ENCODE results near the gene CFTR.

Gene CFTR

DNA sequence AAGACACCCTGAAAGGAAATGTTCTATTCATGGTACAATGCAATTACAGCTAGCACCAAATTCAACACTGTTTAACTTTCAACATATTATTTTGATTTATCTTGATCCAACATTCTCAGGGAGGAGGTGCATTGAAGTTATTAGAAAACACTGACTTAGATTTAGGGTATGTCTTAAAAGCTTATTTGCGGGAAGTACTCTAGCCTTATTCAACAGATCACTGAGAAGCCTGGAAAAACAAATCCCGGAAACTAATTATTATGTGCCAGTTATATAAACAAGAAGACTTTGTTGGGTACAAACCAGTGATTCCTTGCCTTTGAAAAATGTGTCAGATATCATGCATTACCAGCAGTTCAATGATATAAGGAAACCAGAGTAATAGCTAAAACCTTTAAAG is 160.1 kb downstream of the CFTR start:
- no peaks in the 10 kb centered on the region for H3K27me3 ChIP-seq (ENCODE audit: insufficient read depth, low read length, poor library complexity, severe bottlenecking)
- H3K4me2 ChIP-seq (ENCODE audit: low read depth, low read length, poor library complexity, severe bottlenecking): no peak overlapping the region
- H3K4me1 ChIP-seq (ENCODE audit: insufficient read depth, low read length, poor library complexity, severe bottlenecking): no peaks in the 10 kb centered on the region
- no peak overlapping the region for H3K9ac ChIP-seq (ENCODE audit: low read depth, low read length, poor library complexity, severe bottlenecking)
- no peak overlapping the region for H3K4me3 ChIP-seq (ENCODE audit: low read length, poor library complexity, severe bottlenecking)
- TF ChIP-seq, protein P1, sequence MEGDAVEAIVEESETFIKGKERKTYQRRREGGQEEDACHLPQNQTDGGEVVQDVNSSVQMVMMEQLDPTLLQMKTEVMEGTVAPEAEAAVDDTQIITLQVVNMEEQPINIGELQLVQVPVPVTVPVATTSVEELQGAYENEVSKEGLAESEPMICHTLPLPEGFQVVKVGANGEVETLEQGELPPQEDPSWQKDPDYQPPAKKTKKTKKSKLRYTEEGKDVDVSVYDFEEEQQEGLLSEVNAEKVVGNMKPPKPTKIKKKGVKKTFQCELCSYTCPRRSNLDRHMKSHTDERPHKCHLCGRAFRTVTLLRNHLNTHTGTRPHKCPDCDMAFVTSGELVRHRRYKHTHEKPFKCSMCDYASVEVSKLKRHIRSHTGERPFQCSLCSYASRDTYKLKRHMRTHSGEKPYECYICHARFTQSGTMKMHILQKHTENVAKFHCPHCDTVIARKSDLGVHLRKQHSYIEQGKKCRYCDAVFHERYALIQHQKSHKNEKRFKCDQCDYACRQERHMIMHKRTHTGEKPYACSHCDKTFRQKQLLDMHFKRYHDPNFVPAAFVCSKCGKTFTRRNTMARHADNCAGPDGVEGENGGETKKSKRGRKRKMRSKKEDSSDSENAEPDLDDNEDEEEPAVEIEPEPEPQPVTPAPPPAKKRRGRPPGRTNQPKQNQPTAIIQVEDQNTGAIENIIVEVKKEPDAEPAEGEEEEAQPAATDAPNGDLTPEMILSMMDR (conservative IDR thresholded peaks at IDR 0.05; ENCODE audit: low read length): no peak
- no peak for TF ChIP-seq EZH2phosphoT487 (IDR thresholded peaks at IDR 0.05; ENCODE audit: borderline replicate concordance)
- H2AFZ ChIP-seq (ENCODE audit: low read length): no peak overlapping the region
- no peaks in the 10 kb centered on the region for H3K9me2 ChIP-seq (replicated peaks; ENCODE audit: low read depth, low read length)
- no peaks in the 10 kb centered on the region for H3K79me2 ChIP-seq (ENCODE audit: insufficient read depth, low read length)
- no peaks in the 10 kb centered on the region for H3K9me3 ChIP-seq (ENCODE audit: insufficient read depth, low read depth, low read length)
- no peaks in the 10 kb centered on the region for H4K20me1 ChIP-seq (ENCODE audit: insufficient read depth, low read length, poor library complexity, severe bottlenecking)
- no peaks in the 10 kb centered on the region for H3F3A ChIP-seq (ENCODE audit: low read depth)
- no peaks in the 10 kb centered on the region for H3K36me3 ChIP-seq (ENCODE audit: insufficient read depth, low read length)

DNA sequence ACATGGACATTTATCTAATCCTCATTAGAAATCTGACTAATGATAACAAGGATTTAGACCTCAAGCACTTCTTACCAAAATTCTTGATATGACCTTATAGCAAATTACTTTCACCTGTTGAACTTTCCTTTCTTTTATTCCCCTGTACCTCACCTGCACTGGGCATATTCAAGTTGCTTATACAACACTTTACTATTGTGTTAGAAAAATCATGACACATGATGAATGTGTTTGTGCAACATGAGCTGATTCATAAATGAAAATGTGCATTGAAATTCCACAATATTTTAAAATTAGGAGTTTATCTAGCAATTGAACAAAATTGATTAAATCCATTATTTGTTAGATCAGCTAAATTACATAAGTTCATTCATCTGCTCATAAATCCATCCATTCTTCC is 160.6 kb downstream of the CFTR start:
- TF ChIP-seq, protein P1 (conservative IDR thresholded peaks at IDR 0.05; ENCODE audit: low read length): no peak
- TF ChIP-seq EZH2phosphoT487 (IDR thresholded peaks at IDR 0.05; ENCODE audit: borderline replicate concordance): no peak
- no peak overlapping the region for H2AFZ ChIP-seq (ENCODE audit: low read length)
- H3F3A ChIP-seq (ENCODE audit: low read depth): no peaks in the 10 kb centered on the region
- no peaks in the 10 kb centered on the region for H3K27me3 ChIP-seq (ENCODE audit: insufficient read depth, low read length, poor library complexity, severe bottlenecking)
- no peak overlapping the region for H3K4me2 ChIP-seq (ENCODE audit: low read depth, low read length, poor library complexity, severe bottlenecking)
- no peak overlapping the region for H3K9ac ChIP-seq (ENCODE audit: low read depth, low read length, poor library complexity, severe bottlenecking)
- no peaks in the 10 kb centered on the region for H3K36me3 ChIP-seq (ENCODE audit: insufficient read depth, low read length)
- no peaks in the 10 kb centered on the region for H3K9me3 ChIP-seq (ENCODE audit: insufficient read depth, low read depth, low read length)
- H3K79me2 ChIP-seq (ENCODE audit: insufficient read depth, low read length): no peaks in the 10 kb centered on the region
- H3K4me1 ChIP-seq (ENCODE audit: insufficient read depth, low read length, poor library complexity, severe bottlenecking): no peaks in the 10 kb centered on the region
- H4K20me1 ChIP-seq (ENCODE audit: insufficient read depth, low read length, poor library complexity, severe bottlenecking): no peaks in the 10 kb centered on the region
- H3K4me3 ChIP-seq (ENCODE audit: low read length, poor library complexity, severe bottlenecking): no peak overlapping the region
- no peaks in the 10 kb centered on the region for H3K9me2 ChIP-seq (replicated peaks; ENCODE audit: low read depth, low read length)

DNA sequence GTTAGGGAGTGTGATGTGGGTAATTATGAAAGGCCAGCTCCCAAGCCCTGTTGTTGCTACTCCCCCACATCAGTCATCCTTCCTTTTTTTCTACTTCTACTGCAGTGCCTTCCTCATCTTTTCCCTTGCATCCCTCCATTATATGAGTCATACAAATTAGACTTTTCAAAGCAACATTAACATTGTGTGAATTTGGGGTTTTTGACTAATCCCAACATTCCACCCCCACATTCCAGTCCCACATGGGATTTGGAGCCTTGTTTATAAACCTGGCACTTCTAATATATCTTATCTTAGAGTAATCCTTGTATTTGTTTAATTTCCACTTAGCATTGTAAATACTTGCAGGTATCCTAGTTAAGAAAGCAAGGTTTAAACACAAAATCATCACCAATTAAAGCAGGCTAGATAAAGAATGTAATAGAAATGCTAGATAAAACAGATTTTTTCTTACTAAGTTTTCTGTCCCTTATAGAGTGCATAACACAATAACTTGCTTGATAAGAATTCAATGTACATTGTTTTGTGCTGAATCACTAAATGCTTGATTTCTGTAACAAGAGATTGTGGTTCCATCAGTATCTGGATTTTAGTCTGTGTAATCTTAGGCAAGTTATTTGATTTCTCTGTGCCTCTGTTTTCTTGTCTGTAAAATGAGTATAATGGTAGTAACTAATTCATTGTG is 165.8 kb downstream of the CFTR start:
- no peaks in the 10 kb centered on the region for H4K20me1 ChIP-seq (ENCODE audit: insufficient read depth, low read length, poor library complexity, severe bottlenecking)
- H3K9ac ChIP-seq (ENCODE audit: low read depth, low read length, poor library complexity, severe bottlenecking): no peak overlapping the region
- TF ChIP-seq, protein P1 (conservative IDR thresholded peaks at IDR 0.05; ENCODE audit: low read length): no peak
- no peak for TF ChIP-seq EZH2phosphoT487 (IDR thresholded peaks at IDR 0.05; ENCODE audit: borderline replicate concordance)
- H3K36me3 ChIP-seq (ENCODE audit: insufficient read depth, low read length): no peaks in the 10 kb centered on the region
- H3F3A ChIP-seq (ENCODE audit: low read depth): no peaks in the 10 kb centered on the region
- H3K4me1 ChIP-seq (ENCODE audit: insufficient read depth, low read length, poor library complexity, severe bottlenecking): no peaks in the 10 kb centered on the region
- H3K27me3 ChIP-seq (ENCODE audit: insufficient read depth, low read length, poor library complexity, severe bottlenecking): no peaks in the 10 kb centered on the region
- H3K9me3 ChIP-seq (ENCODE audit: insufficient read depth, low read depth, low read length): no peaks in the 10 kb centered on the region
- H3K4me3 ChIP-seq (ENCODE audit: low read length, poor library complexity, severe bottlenecking): no peak overlapping the region
- no peak overlapping the region for H2AFZ ChIP-seq (ENCODE audit: low read length)
- H3K4me2 ChIP-seq (ENCODE audit: low read depth, low read length, poor library complexity, severe bottlenecking): no peak overlapping the region
- no peaks in the 10 kb centered on the region for H3K79me2 ChIP-seq (ENCODE audit: insufficient read depth, low read length)
- H3K9me2 ChIP-seq (replicated peaks; ENCODE audit: low read depth, low read length): no peaks in the 10 kb centered on the region
